Activated naive CD8-positive, alpha-beta T cell treated with anti-CD3 and anti-CD28 coated beads, Interleukin-2, amount 50 U/mL, for 24 hours (primary cell): ENCODE results near the gene ZZZ3.
A peak's percentile ranks its signal among the peaks of the same experiment; 100 is the strongest.
"Not testable (repeated sequence)": the region's sequence is repeated elsewhere in the genome, so short reads cannot be mapped to it uniquely, and the experiment has no call there.

Experiments used
- ATAC-seq: fragments of 150-1000 bp; cut with Tn5 transposase; one replicate; pipeline ENCODE4 v1.10.0; 2021
- DNase-seq: peaks from one replicate; pipeline ENCODE4 v3.0.0; 2021
- H3K27ac Mint-ChIP-seq: one replicate; pipeline ENCODE4 v1.8.0; 2021; ENCODE audit warnings: mild to moderate bottlenecking, mixed read lengths
- H3K27me3 Mint-ChIP-seq: one replicate; pipeline ENCODE4 v1.8.0; 2021; ENCODE audit warnings: mixed read lengths
- H3K36me3 Mint-ChIP-seq: one replicate; pipeline ENCODE4 v1.8.0; 2021; ENCODE audit warnings: low read depth, mixed read lengths
- H3K4me1 Mint-ChIP-seq: one replicate; pipeline ENCODE4 v1.8.0; 2021; ENCODE audit warnings: mixed read lengths
- H3K4me3 Mint-ChIP-seq: one replicate; pipeline ENCODE4 v1.8.0; 2021; ENCODE audit warnings: mild to moderate bottlenecking, moderate library complexity, mixed read lengths
- H3K9me3 Mint-ChIP-seq: one replicate; pipeline ENCODE4 v1.8.0; 2021; ENCODE audit warnings: mixed read lengths

ZZZ3 gene

GRCh38 chr1:77652970-77653516 lies 29.4 kb downstream of the ZZZ3 start:
- Mint-ChIP-seq H3K27me3 (no peaks in the 10 kb centered on the region), H3K27ac (peak overlapping the region; percentile 23), H3K4me1 (peaks cover 34% of the 10 kb centered on the region), H3K4me3 (no peak overlapping the region), H3K36me3 (peaks cover 62% of the 10 kb centered on the region), H3K9me3 (peaks cover 27% of the 10 kb centered on the region)
- DNase-seq (no peak), ATAC-seq (no peak)

GRCh38 chr1:77652268-77652667 lies 30.2 kb downstream of the ZZZ3 start:
- H3K4me3 Mint-ChIP-seq = no peak overlapping the region
- no peak overlapping the region for H3K27ac Mint-ChIP-seq
- H3K9me3 Mint-ChIP-seq = peaks cover 27% of the 10 kb centered on the region
- ATAC-seq = no peak
- no peaks in the 10 kb centered on the region for H3K27me3 Mint-ChIP-seq
- H3K36me3 Mint-ChIP-seq = peaks cover 64% of the 10 kb centered on the region
- no peak for DNase-seq
- peaks cover 34% of the 10 kb centered on the region for H3K4me1 Mint-ChIP-seq

- Mint-ChIP-seq H3K9me3 (peaks cover 27% of the 10 kb centered on the region), H3K36me3 (peaks cover 71% of the 10 kb centered on the region), H3K4me3 (no peak overlapping the region), H3K4me1 (peaks cover 23% of the 10 kb centered on the region), H3K27ac (no peak overlapping the region), H3K27me3 (no peaks in the 10 kb centered on the region)
- DNase-seq = no peak
- ATAC-seq = no peak
These were observed 33.3 kb downstream of the ZZZ3 start for GRCh38 chr1:77649127-77649526.

GRCh38 chr1:77646224-77646623 lies 36.2 kb downstream of the ZZZ3 start:
- not testable (repeated sequence) for DNase-seq, H3K27ac Mint-ChIP-seq, H3K27me3 Mint-ChIP-seq, H3K4me3 Mint-ChIP-seq, ATAC-seq
- H3K4me1 Mint-ChIP-seq = peaks cover 13% of the 10 kb centered on the region
- peaks cover 59% of the 10 kb centered on the region for H3K36me3 Mint-ChIP-seq
- H3K9me3 Mint-ChIP-seq = peaks cover 24% of the 10 kb centered on the region

- Mint-ChIP-seq H3K4me3 (no peak overlapping the region), H3K27me3 (no peaks in the 10 kb centered on the region), H3K9me3 (peaks cover 2% of the 10 kb centered on the region), H3K4me1 (peaks cover 14% of the 10 kb centered on the region), H3K36me3 (peaks cover 44% of the 10 kb centered on the region), H3K27ac (no peak overlapping the region)
- ATAC-seq = no peak
- DNase-seq = no peak
These were observed 39.0 kb downstream of the ZZZ3 start for GRCh38 chr1:77643456-77643855.

- Mint-ChIP-seq H3K4me1 (peaks cover 11% of the 10 kb centered on the region), H3K9me3 (no peaks in the 10 kb centered on the region), H3K36me3 (peaks cover 38% of the 10 kb centered on the region), H3K27me3 (no peaks in the 10 kb centered on the region), H3K27ac (no peak overlapping the region), H3K4me3 (no peak overlapping the region)
- no peak for ATAC-seq
- no peak for DNase-seq
These were observed 39.5 kb downstream of the ZZZ3 start for GRCh38 chr1:77642941-77643340.

- Mint-ChIP-seq H3K27me3 (no peaks in the 10 kb centered on the region), H3K36me3 (peaks cover 37% of the 10 kb centered on the region), H3K27ac (no peak overlapping the region), H3K4me3 (no peak overlapping the region), H3K4me1 (peaks cover 11% of the 10 kb centered on the region), H3K9me3 (no peaks in the 10 kb centered on the region)
- DNase-seq (no peak), ATAC-seq (no peak)
These were observed 40.3 kb downstream of the ZZZ3 start for GRCh38 chr1:77642196-77642595.

- DNase-seq (no peak), ATAC-seq (peak; percentile 7)
- Mint-ChIP-seq H3K9me3 (no peaks in the 10 kb centered on the region), H3K4me3 (no peak overlapping the region), H3K27me3 (no peaks in the 10 kb centered on the region), H3K4me1 (peaks cover 11% of the 10 kb centered on the region), H3K36me3 (peaks cover 28% of the 10 kb centered on the region), H3K27ac (no peak overlapping the region)
These were observed 42.8 kb downstream of the ZZZ3 start for GRCh38 chr1:77639557-77640069.

- H3K27ac Mint-ChIP-seq = no peak overlapping the region
- ATAC-seq = no peak
- no peaks in the 10 kb centered on the region for H3K9me3 Mint-ChIP-seq
These were observed 43.4 kb downstream of the ZZZ3 start for GRCh38 chr1:77639056-77639455.

GRCh38 chr1:77636864-77637263 lies 45.6 kb downstream of the ZZZ3 start:
- Mint-ChIP-seq H3K36me3 (peaks cover 37% of the 10 kb centered on the region), H3K27me3 (no peaks in the 10 kb centered on the region), H3K4me3 (no peak overlapping the region), H3K9me3 (no peaks in the 10 kb centered on the region), H3K27ac (no peak overlapping the region), H3K4me1 (peaks cover 4% of the 10 kb centered on the region)
- DNase-seq = no peak
- no peak for ATAC-seq

More at GRCh38 chr1:77639056-77639455, 43.4 kb downstream of the ZZZ3 start:
- no peaks in the 10 kb centered on the region for H3K27me3 Mint-ChIP-seq
- peaks cover 30% of the 10 kb centered on the region for H3K36me3 Mint-ChIP-seq
- H3K4me1 Mint-ChIP-seq = peaks cover 8% of the 10 kb centered on the region
- H3K4me3 Mint-ChIP-seq = no peak overlapping the region
- DNase-seq = no peak
